ENCODE data around the gene OR52K2.

GRCh38 chr11:4480577-4481239 is 31.6 kb downstream of the OR52K2 start:
- TF ChIP-seq POLR2A (IDR thresholded peaks at IDR 0.05; ENCODE audit: low read depth, low read length), result no peak
- TF ChIP-seq POLR2AphosphoS5 (IDR thresholded peaks at IDR 0.05; ENCODE audit: low read depth, low read length), result no peak
